OCI-LY7 (cell line): ENCODE measurements around the gene TMEM184B. TPM values are rescaled to one million over a fixed set of nuclear protein-coding genes. Genes with fewer than 3 reads are reported as not detected.

ENCODE experiments used
- BruUV-seq: library from RNA; stranded (reverse); fragments of 400-500 nt; replicated peaks from 2 replicates; lab custom pipeline; 2021; lab: Mats Ljungman, UMichigan
- CTCF ChIA-PET: fragments of 300-600 bp; sonication (Branson Sonifier 250); formaldehyde crosslinking; loops from one replicate; lab custom pipeline; 2022; ENCODE audit warnings: antibody characterized with exemption; ENCODE audit not compliant: unreplicated experiment; lab: Charles Lee
- POLR2A ChIA-PET: fragments of 300-600 bp; sonication (Branson Sonifier 250); formaldehyde crosslinking; loops from one replicate; lab custom pipeline; 2022; ENCODE audit warnings: antibody characterized with exemption; lab: Charles Lee
- DNase-seq: peaks from one replicate; pipeline ENCODE4 v3.0.0-alpha.2; 2015; ENCODE audit warnings: low spot score
- H2AFZ ChIP-seq: fragments of 200-600 bp; sonication (generic), shearing (Covaris generic); 2 replicates; pipeline ENCODE4 v1.6.1; 2014; ENCODE audit warnings: mild to moderate bottlenecking, antibody characterized with exemption, low read length, moderate library complexity
- H3K27ac ChIP-seq: fragments of 200-600 bp; sonication (generic); 2 replicates; pipeline ENCODE4 v1.5.1; 2014; ENCODE audit warnings: mixed run types, low read depth, mild to moderate bottlenecking, moderate library complexity, low read length, inconsistent platforms; ENCODE audit not compliant: poor library complexity, severe bottlenecking
- H3K36me3 ChIP-seq: fragments of 200-600 bp; sonication (generic); 2 replicates; pipeline ENCODE4 v1.6.1; 2014; ENCODE audit warnings: mild to moderate bottlenecking, antibody characterized with exemption, low read length, moderate library complexity, mixed read lengths; ENCODE audit not compliant: insufficient read depth
- H3K4me1 ChIP-seq: fragments of 200-600 bp; sonication (generic); 2 replicates; pipeline ENCODE4 v1.5.1; 2014; ENCODE audit warnings: mild to moderate bottlenecking, low read length; ENCODE audit not compliant: insufficient read depth, poor library complexity, severe bottlenecking
- H3K4me2 ChIP-seq: fragments of 200-600 bp; sonication (generic); 2 replicates; pipeline ENCODE4 v1.6.1; 2014; ENCODE audit warnings: mild to moderate bottlenecking, low read length
- H3K4me3 ChIP-seq: fragments of 200-600 bp; sonication (generic); 2 replicates; pipeline ENCODE4 v1.5.1; 2014; ENCODE audit warnings: mild to moderate bottlenecking, low read depth, low read length; ENCODE audit not compliant: poor library complexity, severe bottlenecking
- H3K79me2 ChIP-seq: fragments of 200-600 bp; sonication (generic); 2 replicates; pipeline ENCODE4 v1.6.1; 2016; ENCODE audit warnings: low read depth, mild to moderate bottlenecking, low read length, moderate library complexity, mixed read lengths; ENCODE audit not compliant: insufficient read depth
- H3K9me2 ChIP-seq: fragments of 200-600 bp; sonication (generic); 2 replicates; pipeline ENCODE4 v1.6.1; 2016; ENCODE audit warnings: mild to moderate bottlenecking, low read length, mixed read lengths; ENCODE audit not compliant: insufficient read depth
- H3K9me3 ChIP-seq: fragments of 200-600 bp; sonication (generic); 2 replicates; pipeline ENCODE4 v1.6.1; 2014; ENCODE audit warnings: mild to moderate bottlenecking, mixed run types, low read length, mixed read lengths
- H4K20me1 ChIP-seq: fragments of 200-600 bp; sonication (generic); 2 replicates; pipeline ENCODE4 v1.6.1; 2014; ENCODE audit warnings: mild to moderate bottlenecking, antibody characterized with exemption, low read length, moderate library complexity, mixed read lengths; ENCODE audit not compliant: insufficient read depth
- EZH2phosphoT487 ChIP-seq: fragments of 200-600 bp; sonication (generic); IDR thresholded peaks from 2 replicates; pipeline ENCODE4 v1.6.1; 2018; ENCODE audit warnings: low read depth, borderline replicate concordance, mild to moderate bottlenecking, mixed run types, antibody characterized with exemption, low read length, moderate library complexity, mixed read lengths
- intact Hi-C: fragments of 100-400 bp; cut with micrococcal nuclease; formaldehyde crosslinking; loops from one replicate; pipeline ENCODE4 v1.10.0; 2022; ENCODE audit not compliant: unreplicated experiment
- total RNA-seq, 2 experiments: library from RNA; depleted of rRNA in 1 of 2; stranded (reverse); fragments of >200 nt in 1 of 2; shearing (Covaris generic) in 1 of 2; gene quantifications; 2 replicates each; pipeline ENCODE4 v1.2.3, GENCODE V29; 2014 to 2022
- TF ChIP-seq, protein P1 (sequence below): fragments of 200-600 bp; sonication (generic); conservative IDR thresholded peaks from 2 replicates; pipeline ENCODE4 v1.5.1; 2014; ENCODE audit warnings: mild to moderate bottlenecking, antibody characterized with exemption, low read length, moderate library complexity, mixed read lengths

Gene TMEM184B
- total RNA-seq, 2 experiments from 2014 or later: 19.1 to 50.2 TPM

DNA sequence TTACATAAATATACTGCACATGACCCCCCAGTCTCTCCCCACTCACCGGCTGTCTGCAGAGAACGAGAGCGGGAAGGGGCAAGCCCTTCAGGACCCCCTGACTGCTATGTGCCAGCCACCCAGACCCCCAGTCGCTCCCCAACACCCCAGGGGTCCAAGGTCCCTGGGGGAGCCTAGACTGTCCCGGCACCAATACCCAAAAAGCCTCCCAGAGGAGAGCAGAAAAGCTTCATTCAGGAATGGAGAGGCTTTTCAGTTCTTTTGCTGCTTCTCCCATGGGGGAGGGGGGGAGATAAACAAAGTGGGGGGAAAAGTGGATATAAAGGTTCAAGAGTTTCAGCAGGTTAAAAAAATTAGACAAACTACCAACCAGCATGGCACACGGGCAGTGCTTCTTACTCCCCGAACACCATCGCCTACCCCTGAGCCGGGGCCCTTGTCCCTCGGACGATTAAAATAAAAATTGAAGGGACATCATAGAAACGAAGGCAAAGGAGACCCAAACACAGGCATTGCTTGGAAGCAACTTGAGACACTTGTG lies 43.1 kb upstream of the TMEM184B start:
- H3K4me2 ChIP-seq: peak overlapping the region; percentile 85
- ChIA-PET CTCF (interaction anchor here (0.6 kb wide), 1 partner anchor 264 kb away, joined by 3 read pairs; no protein-coding TSS in a partner anchor), POLR2A (no interaction called here)
- H3K36me3 ChIP-seq: peaks cover 32% of the 10 kb centered on the region
- H3K4me3 ChIP-seq: peak overlapping the region; percentile 82
- DNase-seq: peak; percentile 48
- H3K9me2 ChIP-seq: no peaks in the 10 kb centered on the region
- peak overlapping the region; percentile 77 for H3K27ac ChIP-seq
- H3K9me3 ChIP-seq: no peaks in the 10 kb centered on the region
- H2AFZ ChIP-seq: no peak overlapping the region; the same call in 1 of the 2 replicates
- BruUV-seq: TSS peak; percentile 58
- peaks cover 18% of the 10 kb centered on the region; the same call in 1 of the 2 replicates for H4K20me1 ChIP-seq
- peaks cover 59% of the 10 kb centered on the region for H3K79me2 ChIP-seq
- TF ChIP-seq, protein P1, sequence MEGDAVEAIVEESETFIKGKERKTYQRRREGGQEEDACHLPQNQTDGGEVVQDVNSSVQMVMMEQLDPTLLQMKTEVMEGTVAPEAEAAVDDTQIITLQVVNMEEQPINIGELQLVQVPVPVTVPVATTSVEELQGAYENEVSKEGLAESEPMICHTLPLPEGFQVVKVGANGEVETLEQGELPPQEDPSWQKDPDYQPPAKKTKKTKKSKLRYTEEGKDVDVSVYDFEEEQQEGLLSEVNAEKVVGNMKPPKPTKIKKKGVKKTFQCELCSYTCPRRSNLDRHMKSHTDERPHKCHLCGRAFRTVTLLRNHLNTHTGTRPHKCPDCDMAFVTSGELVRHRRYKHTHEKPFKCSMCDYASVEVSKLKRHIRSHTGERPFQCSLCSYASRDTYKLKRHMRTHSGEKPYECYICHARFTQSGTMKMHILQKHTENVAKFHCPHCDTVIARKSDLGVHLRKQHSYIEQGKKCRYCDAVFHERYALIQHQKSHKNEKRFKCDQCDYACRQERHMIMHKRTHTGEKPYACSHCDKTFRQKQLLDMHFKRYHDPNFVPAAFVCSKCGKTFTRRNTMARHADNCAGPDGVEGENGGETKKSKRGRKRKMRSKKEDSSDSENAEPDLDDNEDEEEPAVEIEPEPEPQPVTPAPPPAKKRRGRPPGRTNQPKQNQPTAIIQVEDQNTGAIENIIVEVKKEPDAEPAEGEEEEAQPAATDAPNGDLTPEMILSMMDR: no peak
- TF ChIP-seq EZH2phosphoT487: no peak
- intact Hi-C loops: loop anchor here (5.0 kb wide), 3 partner anchors 54 to 114 kb away; partner anchors contain the start of gene MAFF
- peaks cover 59% of the 10 kb centered on the region for H3K4me1 ChIP-seq

DNA sequence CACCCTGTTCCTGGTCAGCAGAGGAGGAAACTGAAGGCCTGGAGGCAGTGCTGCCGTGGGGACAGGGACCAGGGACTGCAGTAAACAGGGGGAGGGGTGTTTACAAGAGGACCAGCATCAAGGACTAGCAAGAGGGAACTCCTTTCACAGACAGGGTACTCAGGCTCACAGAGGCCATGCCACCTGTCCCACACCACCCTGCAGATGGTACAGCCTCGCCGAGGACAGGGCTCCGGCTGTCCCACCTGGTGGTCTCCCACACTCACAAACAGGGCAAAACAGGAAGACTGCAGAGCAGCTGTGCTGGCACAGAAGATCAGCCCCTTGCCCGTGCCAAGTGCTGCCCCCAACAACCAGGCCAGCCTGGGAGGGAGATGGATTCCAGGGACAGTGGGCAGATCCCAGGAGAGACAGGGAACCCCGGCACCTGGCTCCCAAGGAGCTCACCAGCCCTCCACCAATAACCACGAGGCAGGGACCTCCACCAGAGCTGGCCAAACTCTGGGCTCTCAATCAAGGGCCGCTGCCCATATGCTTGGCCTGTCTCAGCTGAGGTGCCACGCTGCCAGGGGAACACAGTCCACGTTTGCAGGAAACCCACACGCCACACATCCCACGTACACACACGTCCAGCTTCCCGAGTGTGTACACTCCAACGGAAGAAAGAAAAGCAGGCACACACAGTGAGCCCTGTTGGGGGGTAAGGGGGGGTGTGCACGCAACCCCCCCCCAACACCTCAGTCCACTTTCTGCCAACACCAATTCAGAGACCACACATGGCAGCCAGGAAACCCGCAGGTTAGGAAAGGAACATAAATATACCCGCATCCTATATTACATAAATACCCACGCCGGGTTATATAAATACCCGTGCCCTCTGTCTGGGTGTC lies 42.4 kb upstream of the TMEM184B start:
- H2AFZ ChIP-seq: no peak overlapping the region
- CTCF ChIA-PET: interaction anchor here (0.6 kb wide), 2 partner anchors 149 to 263 kb away, joined by 3 read pairs; no protein-coding TSS in a partner anchor
- intact Hi-C loops: loop anchor here (1.0 to 5.0 kb wide), 4 partner anchors 39 to 113 kb away; partner anchors contain the start of gene MAFF

More for the DNA sequence above, 42.4 kb upstream of the TMEM184B start:
- DNase-seq: peak; percentile 81
- H3K4me2 ChIP-seq: peak overlapping the region; percentile 85
- H3K9me3 ChIP-seq: no peaks in the 10 kb centered on the region
- peaks cover 64% of the 10 kb centered on the region for H3K4me1 ChIP-seq
- POLR2A ChIA-PET: interaction anchor here (1.0 kb wide), 1 partner anchor 9 kb away, joined by 3 read pairs; no protein-coding TSS in a partner anchor
- H3K9me2 ChIP-seq: no peaks in the 10 kb centered on the region
- peaks cover 66% of the 10 kb centered on the region for H3K79me2 ChIP-seq
- H3K27ac ChIP-seq: peak overlapping the region; percentile 77
- TF ChIP-seq, protein P1: no peak
- H4K20me1 ChIP-seq: peaks cover 18% of the 10 kb centered on the region; the same call in 1 of the 2 replicates
- BruUV-seq: no TSS peak
- H3K4me3 ChIP-seq: peak overlapping the region; percentile 82
- peaks cover 39% of the 10 kb centered on the region for H3K36me3 ChIP-seq
